HepG2 (cell line): ENCODE data around the gene PPP4R3A. TPM values are rescaled to one million over a fixed set of nuclear protein-coding genes. Genes with fewer than 3 reads are reported as not detected.
A peak's percentile ranks its signal among the peaks of the same experiment; 100 is the strongest.

Experiments used
- CENPBD1 ChIP-seq: sonication (generic); formaldehyde crosslinking; IDR thresholded peaks from 2 replicates; pipeline ENCODE4 v1.8.0; 2022; ENCODE audit warnings: missing genetic modification reagents, low read depth, mild to moderate bottlenecking, borderline replicate concordance
- CREM ChIP-seq, 2 experiments: sonication (generic) in 1 of 2; formaldehyde crosslinking in 1 of 2; IDR thresholded peaks; 2 replicates each; pipeline versions ENCODE4 v1.4.0 to v1.6.1; 2016 to 2020; ENCODE audit warnings: antibody characterized with exemption in 1 of 2, mild to moderate bottlenecking in 1 of 2, missing genetic modification reagents in 1 of 2
- DDIT3 ChIP-seq: sonication (generic); formaldehyde crosslinking; IDR thresholded peaks from 2 replicates; pipeline ENCODE4 v1.4.0; 2020; ENCODE audit warnings: mild to moderate bottlenecking, missing genetic modification reagents
- GLMP ChIP-seq: sonication (generic); formaldehyde crosslinking; IDR thresholded peaks from 2 replicates; pipeline ENCODE4 v1.9.0; 2021; ENCODE audit warnings: missing genetic modification reagents, mild to moderate bottlenecking, borderline replicate concordance
- HCFC1 ChIP-seq: fragments of 150-350 bp; IDR thresholded peaks from 2 replicates; pipeline ENCODE4 v1.6.1; 2014; ENCODE audit warnings: low read depth, low read length
- HOXA3 ChIP-seq: sonication (generic); formaldehyde crosslinking; IDR thresholded peaks from 2 replicates; pipeline ENCODE4 v1.5.0; 2020; ENCODE audit warnings: missing genetic modification reagents
- KAT7 ChIP-seq: IDR thresholded peaks from 2 replicates; pipeline ENCODE4 v1.6.1; 2018; ENCODE audit warnings: borderline replicate concordance, missing compliant biosample characterization
- NFAT5 ChIP-seq: sonication (generic); formaldehyde crosslinking; IDR thresholded peaks from 2 replicates; pipeline ENCODE4 v1.4.0; 2020; ENCODE audit warnings: missing genetic modification reagents
- NFYB ChIP-seq: sonication (generic); formaldehyde crosslinking; IDR thresholded peaks from 2 replicates; pipeline ENCODE4 v1.4.0; 2020; ENCODE audit warnings: missing genetic modification reagents
- RFXANK ChIP-seq: IDR thresholded peaks from 2 replicates; pipeline ENCODE4 v1.6.1; 2016
- SIN3B ChIP-seq: fragments of 150-350 bp; IDR thresholded peaks from 2 replicates; pipeline ENCODE4 v1.6.1; 2014; ENCODE audit warnings: low read length
- SMAD9 ChIP-seq: sonication (generic); formaldehyde crosslinking; IDR thresholded peaks from 2 replicates; pipeline ENCODE4 v1.5.1; 2020; ENCODE audit warnings: mild to moderate bottlenecking, missing genetic modification reagents
- STAG1 ChIP-seq: sonication (generic); formaldehyde crosslinking; IDR thresholded peaks from 2 replicates; pipeline ENCODE4 v1.4.0; 2020; ENCODE audit warnings: missing genetic modification reagents
- ZBTB20 ChIP-seq: sonication (generic); formaldehyde crosslinking; IDR thresholded peaks from 2 replicates; pipeline ENCODE4 v1.8.1; 2023; ENCODE audit warnings: missing genetic modification reagents, low read depth, mild to moderate bottlenecking, borderline replicate concordance
- ZFP1 ChIP-seq: IDR thresholded peaks from 2 replicates; pipeline ENCODE4 v1.6.1; 2016
- ZFP41 ChIP-seq: sonication (generic); formaldehyde crosslinking; IDR thresholded peaks from 2 replicates; pipeline ENCODE4 v1.4.0; 2020; ENCODE audit warnings: mild to moderate bottlenecking, missing genetic modification reagents, borderline replicate concordance
- ZFP62 ChIP-seq: sonication (generic); formaldehyde crosslinking; IDR thresholded peaks from 2 replicates; pipeline ENCODE4 v1.4.0; 2020; ENCODE audit warnings: missing genetic modification reagents
- ZFY ChIP-seq: sonication (generic); formaldehyde crosslinking; IDR thresholded peaks from 2 replicates; pipeline ENCODE4 v1.4.0; 2020; ENCODE audit warnings: missing genetic modification reagents
- ZNF264 ChIP-seq: sonication (generic); formaldehyde crosslinking; IDR thresholded peaks from 2 replicates; pipeline ENCODE4 v1.4.0; 2020; ENCODE audit warnings: missing genetic modification reagents
- ZNF3 ChIP-seq: IDR thresholded peaks from 2 replicates; pipeline ENCODE4 v1.7.0; 2017; ENCODE audit warnings: inconsistent platforms
- ZNF451 ChIP-seq: sonication (generic); formaldehyde crosslinking; IDR thresholded peaks from 2 replicates; pipeline ENCODE4 v1.5.0; 2020; ENCODE audit warnings: mild to moderate bottlenecking, missing genetic modification reagents
- ZNF577 ChIP-seq: sonication (generic); formaldehyde crosslinking; IDR thresholded peaks from 2 replicates; pipeline ENCODE4 v1.4.0; 2020; ENCODE audit warnings: mild to moderate bottlenecking, low read depth, missing genetic modification reagents, borderline replicate concordance
- ZNF720 ChIP-seq: sonication (generic); formaldehyde crosslinking; IDR thresholded peaks from 2 replicates; pipeline ENCODE4 v1.4.0; 2020; ENCODE audit warnings: missing genetic modification reagents
- ZNF749 ChIP-seq: sonication (generic); formaldehyde crosslinking; IDR thresholded peaks from 2 replicates; pipeline ENCODE4 v1.8.0; 2022; ENCODE audit warnings: mild to moderate bottlenecking, missing genetic modification reagents, moderate library complexity, borderline replicate concordance
- ZNF891 ChIP-seq: sonication (generic); formaldehyde crosslinking; IDR thresholded peaks from 2 replicates; pipeline ENCODE4 v1.5.0; 2020; ENCODE audit warnings: mild to moderate bottlenecking, missing genetic modification reagents
- polyA plus RNA-seq, 8 experiments: library from polyadenylated mRNA; depleted of rRNA in 3 of 8; stranded (reverse) in 7 of 8; unstranded in 1 of 8; fragments of >200 nt; fragmentation: Illumina TruSeq in 4 of 8; extraction: Trizol in 4 of 8; gene quantifications; 2 replicates each; pipeline versions ENCODE4 v1.2.1 to v1.2.3, GENCODE V29; 2011 to 2016; ENCODE audit warnings: low read depth in 4 of 8, missing spikeins in 1 of 8, mixed read lengths in 1 of 8; ENCODE audit not compliant: insufficient read depth in 1 of 8
- total RNA-seq, 5 experiments: library from RNA; depleted of rRNA; stranded (reverse); fragments of >200 nt; fragmentation: Illumina TruSeq; extraction: Trizol; gene quantifications; 2 replicates each; pipeline ENCODE4 v1.2.3, GENCODE V29; 2016; ENCODE audit warnings: low read depth in 1 of 5

Gene PPP4R3A
- total and polyA plus RNA-seq, 2 of the 13 experiments (the other 11 are each of a cell fraction or from before 2014, with no cell fraction given): 22.5 to 57.4 TPM

- no peak for TF ChIP-seq GLMP
- no peak for TF ChIP-seq ZNF577 (CRISPR knock-in tag)
- no peak for TF ChIP-seq NFYB (CRISPR knock-in tag)
- peak; percentile 22; the same call in 1 of the 2 replicates for TF ChIP-seq HOXA3 (CRISPR knock-in tag)
- TF ChIP-seq ZNF3 (CRISPR knock-in tag): no peak; the same call in 1 of the 2 replicates
- no peak for TF ChIP-seq NFAT5 (CRISPR knock-in tag)
- no peak for TF ChIP-seq ZFP62 (CRISPR knock-in tag)
- TF ChIP-seq ZNF451 (CRISPR knock-in tag): no peak
- TF ChIP-seq RFXANK (CRISPR knock-in tag): no peak
- TF ChIP-seq ZFY (CRISPR knock-in tag): peak; percentile 57; the same call in 1 of the 2 replicates
- no peak; the same call in 1 of the 2 replicates for TF ChIP-seq ZBTB20 (CRISPR knock-in tag)
- no peak for TF ChIP-seq KAT7 (CRISPR knock-in tag)
- no peak for TF ChIP-seq ZNF264 (CRISPR knock-in tag)
- no peak for TF ChIP-seq ZFP1 (CRISPR knock-in tag)
- no peak for TF ChIP-seq ZFP41 (CRISPR knock-in tag)
- no peak for TF ChIP-seq HCFC1
- no peak for TF ChIP-seq DDIT3 (CRISPR knock-in tag)
- TF ChIP-seq ZNF720 (CRISPR knock-in tag): no peak
- 0 out of 2 replicates have a peak, but pooled peaks have one; percentile 35 for TF ChIP-seq SMAD9 (CRISPR knock-in tag)
- peak; percentile 11; the same call in 1 of the 2 replicates for TF ChIP-seq ZNF749 (CRISPR knock-in tag)
- TF ChIP-seq SIN3B: no peak
- TF ChIP-seq CREM (IDR thresholded peaks at IDR 0.05): no peak
- TF ChIP-seq CREM (CRISPR knock-in tag; IDR thresholded peaks at IDR 0.05): no peak
- TF ChIP-seq ZNF891 (CRISPR knock-in tag): no peak
- peak; percentile 91 for TF ChIP-seq STAG1 (CRISPR knock-in tag)
- no peak for TF ChIP-seq CENPBD1
Observed at GRCh38 chr14:91418387-91419043, 91.6 kb downstream of the PPP4R3A start (continued).
